Loucy (cell line): ENCODE data around the gene COX10.

Source experiments
- EZH2phosphoT487 ChIP-seq: fragments of 200-600 bp; IDR thresholded peaks from 2 replicates; pipeline ENCODE4 v1.6.1; 2018; ENCODE audit warnings: antibody characterized with exemption, mild to moderate bottlenecking, moderate library complexity, borderline replicate concordance
- TF ChIP-seq, protein P1 (sequence below): fragments of 200-600 bp; sonication (generic); conservative IDR thresholded peaks from 2 replicates; pipeline ENCODE4 v1.5.1; 2014; ENCODE audit warnings: mild to moderate bottlenecking, antibody characterized with exemption, low read length

DNA sequence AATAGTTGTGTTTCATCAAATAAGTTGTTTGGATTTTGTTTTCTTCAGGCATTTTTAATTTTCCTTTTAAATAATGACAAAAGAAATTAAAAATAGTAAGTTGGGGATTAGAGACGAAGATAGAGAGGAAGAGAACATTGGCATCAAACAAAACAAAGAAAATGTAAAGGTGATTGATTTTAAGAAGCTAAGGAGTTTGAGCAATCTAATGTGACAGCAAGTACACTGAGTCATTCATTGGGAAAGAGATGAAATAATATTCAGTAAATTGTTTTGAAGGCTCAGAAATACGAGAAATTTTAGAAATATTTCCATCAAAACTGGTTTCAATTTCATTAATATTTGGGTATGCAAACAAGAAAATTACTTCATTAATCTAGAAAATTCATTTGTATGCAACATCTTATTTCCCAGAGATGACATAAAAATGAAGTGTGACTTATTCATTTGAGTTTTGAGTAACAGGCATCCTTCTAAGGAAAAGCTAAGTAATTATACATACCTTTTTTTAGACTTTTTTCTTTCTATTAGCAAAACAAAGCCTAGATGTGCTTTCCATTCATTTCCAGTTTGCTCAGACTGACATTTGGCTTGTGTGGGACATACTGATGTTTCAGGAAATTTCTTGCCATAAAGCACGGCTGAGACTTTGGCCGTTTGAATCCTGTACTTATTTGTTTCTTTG, 66.7 kb downstream of the COX10 start:
- TF ChIP-seq, protein P1, sequence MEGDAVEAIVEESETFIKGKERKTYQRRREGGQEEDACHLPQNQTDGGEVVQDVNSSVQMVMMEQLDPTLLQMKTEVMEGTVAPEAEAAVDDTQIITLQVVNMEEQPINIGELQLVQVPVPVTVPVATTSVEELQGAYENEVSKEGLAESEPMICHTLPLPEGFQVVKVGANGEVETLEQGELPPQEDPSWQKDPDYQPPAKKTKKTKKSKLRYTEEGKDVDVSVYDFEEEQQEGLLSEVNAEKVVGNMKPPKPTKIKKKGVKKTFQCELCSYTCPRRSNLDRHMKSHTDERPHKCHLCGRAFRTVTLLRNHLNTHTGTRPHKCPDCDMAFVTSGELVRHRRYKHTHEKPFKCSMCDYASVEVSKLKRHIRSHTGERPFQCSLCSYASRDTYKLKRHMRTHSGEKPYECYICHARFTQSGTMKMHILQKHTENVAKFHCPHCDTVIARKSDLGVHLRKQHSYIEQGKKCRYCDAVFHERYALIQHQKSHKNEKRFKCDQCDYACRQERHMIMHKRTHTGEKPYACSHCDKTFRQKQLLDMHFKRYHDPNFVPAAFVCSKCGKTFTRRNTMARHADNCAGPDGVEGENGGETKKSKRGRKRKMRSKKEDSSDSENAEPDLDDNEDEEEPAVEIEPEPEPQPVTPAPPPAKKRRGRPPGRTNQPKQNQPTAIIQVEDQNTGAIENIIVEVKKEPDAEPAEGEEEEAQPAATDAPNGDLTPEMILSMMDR = no peak
- TF ChIP-seq EZH2phosphoT487 = no peak
